Adrenal gland (tissue), 12 donors: ENCODE data around the gene WIPF3. TPM values are rescaled to one million over a fixed set of nuclear protein-coding genes. Genes with fewer than 3 reads are reported as not detected.

Experiments
- DNase-seq, 7 donors: peaks; one replicate each; pipeline ENCODE4 v3.0.0-alpha.2; 2019 to 2020
- H3K27ac ChIP-seq, 5 donors: fragments of 200-600 bp; sonication (generic) in 4 of 5; 1 replicate in 3 of 5; 2 replicates in 2 of 5; pipeline versions ENCODE4 v1.5.1 to v1.8.0; 2016 to 2020; ENCODE audit warnings: mild to moderate bottlenecking in 1 of 5
- H3K27me3 ChIP-seq: fragments of 200-600 bp; 2 replicates; pipeline ENCODE4 v1.8.0; 2021
- H3K36me3 ChIP-seq, 2 donors: fragments of 200-600 bp; replicated peaks in 1 of 2; 1 replicate in 1 of 2; 2 replicates in 1 of 2; pipeline versions ENCODE4 v1.5.1 to v1.8.0; 2018 to 2022
- H3K4me1 ChIP-seq, 2 donors: fragments of 200-600 bp; replicated peaks in 1 of 2; 1 replicate in 1 of 2; 2 replicates in 1 of 2; pipeline versions ENCODE4 v1.5.1 to v1.8.0; 2018 to 2021
- H3K4me3 ChIP-seq, 4 donors: fragments of 200-600 bp; sonication (generic) in 3 of 4; one replicate each; pipeline ENCODE4 v1.5.1; 2016 to 2018
- H3K9me3 ChIP-seq, 3 donors: fragments of 200-600 bp; sonication (generic) in 1 of 3; replicated peaks in 1 of 3; 1 replicate in 2 of 3; 2 replicates in 1 of 3; pipeline versions ENCODE4 v1.5.1 to v1.8.0; 2016 to 2021
- CTCF ChIP-seq, 6 experiments: fragments of 450-650 bp in 4 of 6; fragments of 200-600 bp in 2 of 6; sonication (generic) in 1 of 6; IDR thresholded peaks; 1 replicate in 5 of 6; 2 replicates in 1 of 6; pipeline versions ENCODE4 v1.5.1 to v1.8.0; 2016 to 2021; ENCODE audit warnings: antibody characterized with exemption in 6 of 6, mild to moderate bottlenecking in 2 of 6, moderate library complexity in 1 of 6
- POLR2A ChIP-seq, 2 donors: fragments of 450-650 bp; IDR thresholded peaks; one replicate each; pipeline ENCODE4 v1.6.1; 2017; ENCODE audit warnings: antibody characterized with exemption in 2 of 2, mild to moderate bottlenecking in 2 of 2, moderate library complexity in 1 of 2
- WGBS, 4 donors: extraction: QIAGEN DNeasy Blood & Tissue Kit in 2 of 4; methylation state at CpG; one replicate each; pipeline versions ENCODE4 v1.1.5 to v1.1.7; 2013 to 2017; 5-methylcytosine and 5-hydroxymethylcytosine counted together
- intact Hi-C, 2 donors: fragments of 100-400 bp; cut with DNase I; formaldehyde crosslinking; loops; one replicate each; pipeline versions ENCODE4 v1.14.1 to v1.15.0; 2022 to 2023
- polyA plus RNA-seq, 3 donors: library from polyadenylated mRNA; stranded (reverse); fragments of 200-250 nt in 2 of 3; fragments of 350-450 nt in 1 of 3; fragmentation: Illumina TruSeq in 1 of 3; extraction: RNeasy Lipid Tissue Mini Kit (QIAGEN cat#74804) in 1 of 3; gene quantifications; one replicate each; pipeline ENCODE4 v1.2.3, GENCODE V29; 2013 to 2014
- total RNA-seq, 9 donors: library from RNA; depleted of rRNA in 4 of 9; stranded (reverse); fragments of >200 nt in 4 of 9; fragments of 120-200 nt in 1 of 9; fragmentation: NEBNext Ultra II Directional in 1 of 9; extraction: Animal tissue kit (Norgen Biotek cat#: 25700) in 1 of 9; gene quantifications; one replicate each; pipeline versions ENCODE4 v1.1.0 to v1.2.4, GENCODE V29; 2013 to 2023
- donor health status: healthy with polysubstance abuse.
- donor health status: Bipolar disorder and iron deficiency.
- donor health status: DM: yes; HTN: yes; CAD: no.
- donor health status: DM: no; HTN: no; CAD: no.
- donor health status: DM: no; HTN: no; CAD: no.
- donor health status: DM: yes; HTN: yes; CAD: no.

The WIPF3 gene
- total and polyA plus RNA-seq, 12 donors = 0.50 to 16.0 (median 5.2) TPM

- no peak for DNase-seq
- H3K27ac ChIP-seq = no peak overlapping the region
- H3K27me3 ChIP-seq = no peaks in the 10 kb centered on the region
- intact Hi-C loops = no loop called here
- WGBS, 4 donors = 67 to 85% (median 70%) methylated on average over 5 of the region's 5 CpGs
- no peak overlapping the region for H3K4me3 ChIP-seq
- no peaks in the 10 kb centered on the region for H3K4me1 ChIP-seq
- no peaks in the 10 kb centered on the region for H3K36me3 ChIP-seq
- no peaks in the 10 kb centered on the region for H3K9me3 ChIP-seq
- TF ChIP-seq CTCF (IDR thresholded peaks at IDR 0.05) (no peak), POLR2A (IDR thresholded peaks at IDR 0.05) (no peak)
Observed at GRCh38 chr7:29765490-29765889, 40.8 kb upstream of the WIPF3 start.

- no peak for DNase-seq
- intact Hi-C loops = no loop called here
- Histone ChIP-seq H3K4me3 (no peak overlapping the region), H3K9me3 (no peaks in the 10 kb centered on the region), H3K27me3 (no peaks in the 10 kb centered on the region), H3K27ac (no peak overlapping the region), H3K36me3 (no peaks in the 10 kb centered on the region), H3K4me1 (peaks cover 0 to 7% of the 10 kb centered on the region in 2 donors)
- 81 to 84% (median 83%) methylated on average over 6 of the region's 6 CpGs for WGBS, 4 donors
- TF ChIP-seq CTCF (IDR thresholded peaks at IDR 0.05) (no peak), POLR2A (IDR thresholded peaks at IDR 0.05) (no peak)
Observed at GRCh38 chr7:29770371-29770770, 35.9 kb upstream of the WIPF3 start.

GRCh38 chr7:29771081-29771816 lies 35.1 kb upstream of the WIPF3 start:
- intact Hi-C loops = no loop called here
- 61 to 87% (median 76%) methylated on average over 4 of the region's 4 CpGs for WGBS, 4 donors

GRCh38 chr7:29779017-29779416 lies 27.3 kb upstream of the WIPF3 start:
- Histone ChIP-seq H3K9me3 (no peaks in the 10 kb centered on the region), H3K4me1 (no peaks in the 10 kb centered on the region), H3K4me3 (no peak overlapping the region), H3K27me3 (no peaks in the 10 kb centered on the region), H3K36me3 (no peaks in the 10 kb centered on the region), H3K27ac (no peak overlapping the region)
- TF ChIP-seq CTCF (IDR thresholded peaks at IDR 0.05) (no peak), POLR2A (IDR thresholded peaks at IDR 0.05) (no peak)
- intact Hi-C loops = no loop called here
- 81 to 95% (median 86%) methylated on average over 2 of the region's 2 CpGs for WGBS, 4 donors
- no peak for DNase-seq

More at GRCh38 chr7:29771081-29771816, 35.1 kb upstream of the WIPF3 start:
- Histone ChIP-seq H3K4me3 (no peak overlapping the region), H3K4me1 (peaks cover 0 to 7% of the 10 kb centered on the region in 2 donors), H3K36me3 (no peaks in the 10 kb centered on the region), H3K9me3 (no peaks in the 10 kb centered on the region), H3K27me3 (no peaks in the 10 kb centered on the region), H3K27ac (peak overlapping the region in 1 of 5 donors; percentile 3)
- peak in 1 of 7 donors; percentile 4 for DNase-seq
- TF ChIP-seq CTCF (IDR thresholded peaks at IDR 0.05) (no peak), POLR2A (IDR thresholded peaks at IDR 0.05) (no peak)
